ENCODE results near the gene TMEM263. TPM values are rescaled to one million over a fixed set of nuclear protein-coding genes. Genes with fewer than 3 reads are reported as not detected.

TMEM263 gene
- total and polyA plus RNA-seq, 9 of the 15 experiments (the other 6 are each of a cell fraction or from before 2014, with no cell fraction given): 12.6 to 36.7 (median 24.4) TPM

DNA sequence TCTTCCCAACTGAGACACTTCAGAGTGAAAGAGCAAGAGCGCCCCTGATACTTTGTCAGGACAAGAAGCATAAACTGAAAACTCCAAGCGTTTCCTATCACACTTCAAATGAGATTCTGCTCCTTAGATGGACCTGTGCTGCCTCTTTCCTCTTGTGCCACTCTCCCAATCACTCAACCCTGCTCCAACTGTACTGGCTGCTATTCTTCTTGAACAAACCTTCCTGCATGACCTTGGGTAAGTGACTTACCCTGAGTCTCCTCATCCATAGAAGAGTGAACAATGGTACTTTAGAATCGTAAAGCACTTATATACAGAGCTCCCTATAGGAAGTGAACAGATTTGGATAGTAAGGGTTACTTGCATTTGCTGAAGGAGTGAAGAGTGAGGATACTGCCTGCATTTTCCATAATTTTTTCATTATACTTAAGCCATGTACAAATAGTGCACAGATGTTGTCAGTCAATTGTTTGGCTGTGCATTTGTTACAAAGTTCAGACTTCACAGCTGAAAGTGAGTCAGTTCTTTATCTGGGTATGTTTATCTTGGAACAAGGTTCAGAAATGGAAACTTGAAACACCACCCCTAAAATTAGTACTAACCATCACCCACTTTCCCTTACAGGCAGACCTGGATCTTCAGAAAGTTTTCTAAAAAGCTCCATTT lies 20.4 kb downstream of the TMEM263 start (continued):
- TF ChIP-seq CREBBP (IDR thresholded peaks at IDR 0.05; ENCODE audit: low read depth, low read length) (no peak), ZKSCAN3 (CRISPR knock-in tag; IDR thresholded peaks at IDR 0.05) (no peak), ZNF3 (CRISPR knock-in tag; IDR thresholded peaks at IDR 0.05) (peak; percentile 58; the same call in 1 of the 2 replicates), ZNF280B (CRISPR knock-in tag; IDR thresholded peaks at IDR 0.05) (no peak), ELF4 (CRISPR knock-in tag; IDR thresholded peaks at IDR 0.05) (no peak), CBX8 (IDR thresholded peaks at IDR 0.05; ENCODE audit: borderline replicate concordance, extremely low read depth, low read depth, low read length, poor library complexity, severe bottlenecking) (no peak), ZNF324 (CRISPR knock-in tag; IDR thresholded peaks at IDR 0.05) (no peak), PHB (CRISPR knock-in tag; IDR thresholded peaks at IDR 0.05) (no peak), ZNF12 (CRISPR knock-in tag; IDR thresholded peaks at IDR 0.05) (no peak), FOXK1 (CRISPR knock-in tag; IDR thresholded peaks at IDR 0.05; ENCODE audit: borderline replicate concordance) (no peak), ZNF584 (CRISPR knock-in tag; IDR thresholded peaks at IDR 0.05; ENCODE audit: low read depth) (no peak), CUX1 (CRISPR knock-in tag; IDR thresholded peaks at IDR 0.05) (no peak)
- TF ChIP-seq, protein P1, sequence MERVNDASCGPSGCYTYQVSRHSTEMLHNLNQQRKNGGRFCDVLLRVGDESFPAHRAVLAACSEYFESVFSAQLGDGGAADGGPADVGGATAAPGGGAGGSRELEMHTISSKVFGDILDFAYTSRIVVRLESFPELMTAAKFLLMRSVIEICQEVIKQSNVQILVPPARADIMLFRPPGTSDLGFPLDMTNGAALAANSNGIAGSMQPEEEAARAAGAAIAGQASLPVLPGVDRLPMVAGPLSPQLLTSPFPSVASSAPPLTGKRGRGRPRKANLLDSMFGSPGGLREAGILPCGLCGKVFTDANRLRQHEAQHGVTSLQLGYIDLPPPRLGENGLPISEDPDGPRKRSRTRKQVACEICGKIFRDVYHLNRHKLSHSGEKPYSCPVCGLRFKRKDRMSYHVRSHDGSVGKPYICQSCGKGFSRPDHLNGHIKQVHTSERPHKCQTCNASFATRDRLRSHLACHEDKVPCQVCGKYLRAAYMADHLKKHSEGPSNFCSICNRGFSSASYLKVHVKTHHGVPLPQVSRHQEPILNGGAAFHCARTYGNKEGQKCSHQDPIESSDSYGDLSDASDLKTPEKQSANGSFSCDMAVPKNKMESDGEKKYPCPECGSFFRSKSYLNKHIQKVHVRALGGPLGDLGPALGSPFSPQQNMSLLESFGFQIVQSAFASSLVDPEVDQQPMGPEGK (CRISPR knock-in tag; IDR thresholded peaks at IDR 0.05; ENCODE audit: borderline replicate concordance): no peak
- TF ChIP-seq, protein P2, sequence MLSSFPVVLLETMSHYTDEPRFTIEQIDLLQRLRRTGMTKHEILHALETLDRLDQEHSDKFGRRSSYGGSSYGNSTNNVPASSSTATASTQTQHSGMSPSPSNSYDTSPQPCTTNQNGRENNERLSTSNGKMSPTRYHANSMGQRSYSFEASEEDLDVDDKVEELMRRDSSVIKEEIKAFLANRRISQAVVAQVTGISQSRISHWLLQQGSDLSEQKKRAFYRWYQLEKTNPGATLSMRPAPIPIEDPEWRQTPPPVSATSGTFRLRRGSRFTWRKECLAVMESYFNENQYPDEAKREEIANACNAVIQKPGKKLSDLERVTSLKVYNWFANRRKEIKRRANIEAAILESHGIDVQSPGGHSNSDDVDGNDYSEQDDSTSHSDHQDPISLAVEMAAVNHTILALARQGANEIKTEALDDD (IDR thresholded peaks at IDR 0.05): peak; percentile 45; the same call in 1 of the 2 replicates
- TF ChIP-seq, protein P3, sequence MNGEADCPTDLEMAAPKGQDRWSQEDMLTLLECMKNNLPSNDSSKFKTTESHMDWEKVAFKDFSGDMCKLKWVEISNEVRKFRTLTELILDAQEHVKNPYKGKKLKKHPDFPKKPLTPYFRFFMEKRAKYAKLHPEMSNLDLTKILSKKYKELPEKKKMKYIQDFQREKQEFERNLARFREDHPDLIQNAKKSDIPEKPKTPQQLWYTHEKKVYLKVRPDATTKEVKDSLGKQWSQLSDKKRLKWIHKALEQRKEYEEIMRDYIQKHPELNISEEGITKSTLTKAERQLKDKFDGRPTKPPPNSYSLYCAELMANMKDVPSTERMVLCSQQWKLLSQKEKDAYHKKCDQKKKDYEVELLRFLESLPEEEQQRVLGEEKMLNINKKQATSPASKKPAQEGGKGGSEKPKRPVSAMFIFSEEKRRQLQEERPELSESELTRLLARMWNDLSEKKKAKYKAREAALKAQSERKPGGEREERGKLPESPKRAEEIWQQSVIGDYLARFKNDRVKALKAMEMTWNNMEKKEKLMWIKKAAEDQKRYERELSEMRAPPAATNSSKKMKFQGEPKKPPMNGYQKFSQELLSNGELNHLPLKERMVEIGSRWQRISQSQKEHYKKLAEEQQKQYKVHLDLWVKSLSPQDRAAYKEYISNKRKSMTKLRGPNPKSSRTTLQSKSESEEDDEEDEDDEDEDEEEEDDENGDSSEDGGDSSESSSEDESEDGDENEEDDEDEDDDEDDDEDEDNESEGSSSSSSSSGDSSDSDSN (IDR thresholded peaks at IDR 0.05; ENCODE audit: borderline replicate concordance in 1 of 2, low read depth in 2 of 2, low read length in 2 of 2): no peak
